Stimulated activated CD8-positive, alpha-beta memory T cell treated with anti-CD3 and anti-CD28 coated beads, Interleukin-4, amount 100 ng/mL, for 4 hours (primary cell): ENCODE measurements around the gene NT5DC4.
"Not testable (repeated sequence)": the region's sequence is repeated elsewhere in the genome, so short reads cannot be mapped to it uniquely, and the experiment has no call there.

Source experiments
- DNase-seq, 2 donors: peaks; one replicate each; pipeline ENCODE4 v3.0.0-alpha.2; 2020; ENCODE audit warnings: low read depth in 2 of 2, low spot score in 1 of 2

NT5DC4 gene

DNA sequence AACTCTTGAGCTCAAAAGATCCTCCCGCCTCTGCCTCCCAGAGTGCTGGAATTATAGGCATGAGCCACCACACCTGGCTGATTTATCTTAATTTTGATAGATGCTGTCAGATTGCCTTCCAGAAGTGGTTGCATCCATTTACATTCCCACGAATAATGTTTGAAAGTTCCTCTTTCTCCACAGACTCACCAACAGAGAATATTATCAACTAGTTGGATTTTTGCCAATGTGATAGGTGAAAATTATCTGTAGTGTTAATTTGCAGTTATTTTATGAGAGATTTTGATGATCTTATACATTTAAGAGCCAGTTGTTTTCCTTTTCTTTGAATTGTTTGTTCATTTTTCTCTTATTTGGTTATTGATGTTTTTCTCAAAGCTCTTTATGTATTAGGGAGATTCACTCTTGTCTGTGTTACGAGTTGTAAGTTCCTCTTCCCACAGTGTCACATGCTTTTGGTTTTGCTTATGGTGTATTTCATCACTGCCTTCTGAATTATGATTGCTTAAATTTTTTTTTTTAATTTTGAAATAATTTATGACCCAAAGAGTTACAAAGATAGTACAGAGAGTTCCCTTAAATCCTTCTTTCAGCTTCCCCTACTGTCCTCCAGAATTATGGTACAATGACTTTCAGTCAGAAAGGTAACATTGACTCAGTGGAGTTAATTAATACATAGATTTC, 20.7 kb upstream of the NT5DC4 start:
- no peak for DNase-seq

DNA sequence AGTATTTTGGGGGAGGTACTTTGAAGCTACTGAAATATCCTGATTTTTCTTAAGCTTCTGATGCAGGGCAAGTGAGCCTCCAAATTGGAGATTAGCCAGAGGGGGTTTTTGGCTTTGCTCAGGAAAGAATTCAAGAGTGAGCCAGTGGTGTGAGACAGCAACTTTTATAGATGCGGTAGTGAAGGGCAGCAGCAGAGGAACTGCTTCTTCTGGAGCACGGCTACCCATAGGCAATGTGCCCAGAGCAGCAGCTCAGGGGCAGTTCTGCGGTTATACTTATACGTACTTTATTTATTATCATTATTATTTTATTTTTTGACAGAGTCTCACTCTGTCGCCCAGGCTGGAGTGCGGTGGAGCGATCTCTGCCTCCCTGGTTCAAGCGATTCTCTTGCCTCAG, 19.8 kb upstream of the NT5DC4 start:
- no peak for DNase-seq

DNA sequence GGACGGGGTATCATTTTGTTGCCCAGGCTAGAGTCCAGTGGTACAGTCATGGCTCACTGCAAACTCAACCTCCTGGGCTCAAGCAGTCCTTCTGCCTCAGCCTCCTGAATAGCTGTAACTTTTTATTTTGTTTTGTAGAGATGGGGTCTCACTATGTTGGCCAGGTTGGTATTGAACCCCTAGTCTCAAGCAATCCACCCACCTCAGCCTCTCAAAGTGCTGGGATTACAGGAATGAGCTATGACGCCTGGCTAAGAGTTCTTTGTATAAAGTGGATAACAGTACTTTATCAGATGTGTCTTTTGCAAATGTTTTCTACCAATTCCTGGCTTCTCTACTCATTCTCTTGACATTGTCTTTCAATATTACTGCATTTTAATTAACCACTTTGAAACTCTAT, 17.1 kb upstream of the NT5DC4 start:
- no peak for DNase-seq

- no peak for DNase-seq
Measured at GRCh38 chr2:112705575-112705974, 15.2 kb upstream of the NT5DC4 start.

- DNase-seq = no peak
Measured at GRCh38 chr2:112706170-112706664, 14.6 kb upstream of the NT5DC4 start.

GRCh38 chr2:112706947-112707346, 13.9 kb upstream of the NT5DC4 start:
- DNase-seq = not testable (repeated sequence)

DNA sequence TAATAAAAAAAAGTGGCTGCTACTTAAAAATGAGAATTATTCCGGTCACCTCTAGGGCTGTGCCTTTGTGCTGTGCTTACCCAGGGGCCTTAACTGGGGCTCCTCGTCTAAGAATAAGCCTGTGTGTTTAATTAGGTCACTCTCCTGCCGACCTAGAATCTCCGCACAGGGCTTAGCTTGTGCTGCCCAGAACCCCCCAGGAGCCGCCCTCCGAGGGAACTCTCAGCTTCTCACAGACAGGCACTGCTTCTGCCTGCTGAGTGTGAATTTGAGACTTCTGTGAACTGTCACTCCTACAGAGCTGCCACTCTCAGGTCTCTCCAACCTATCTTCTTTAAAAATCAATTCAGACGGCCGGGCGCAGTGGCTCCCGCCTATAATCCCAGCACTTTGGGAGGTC, 11.9 kb upstream of the NT5DC4 start:
- DNase-seq = no peak

DNA sequence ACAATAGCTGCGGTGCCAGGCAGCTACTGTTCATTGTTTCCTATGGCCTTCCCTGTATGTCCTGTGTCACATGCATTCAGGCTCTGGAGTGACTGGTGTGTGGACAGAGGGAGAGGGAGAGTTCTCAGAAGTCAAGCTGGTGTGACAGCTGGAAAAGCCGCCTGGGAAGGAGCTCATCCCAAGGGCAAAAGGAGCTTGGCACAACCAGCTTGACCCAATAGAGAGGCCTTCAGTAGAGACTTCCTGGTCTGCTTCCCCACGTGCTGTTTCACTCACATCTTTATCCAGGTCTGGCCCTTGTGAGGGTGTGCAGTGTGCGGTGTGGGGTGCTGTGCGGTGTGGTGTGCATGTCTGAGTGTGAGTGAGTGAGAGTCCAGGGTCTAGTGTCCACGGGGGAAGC, 11.1 kb upstream of the NT5DC4 start:
- DNase-seq = no peak

GRCh38 chr2:112710956-112711750, 9.7 kb upstream of the NT5DC4 start:
- no peak for DNase-seq

GRCh38 chr2:112712465-112712864, 8.4 kb upstream of the NT5DC4 start:
- DNase-seq = no peak

DNA sequence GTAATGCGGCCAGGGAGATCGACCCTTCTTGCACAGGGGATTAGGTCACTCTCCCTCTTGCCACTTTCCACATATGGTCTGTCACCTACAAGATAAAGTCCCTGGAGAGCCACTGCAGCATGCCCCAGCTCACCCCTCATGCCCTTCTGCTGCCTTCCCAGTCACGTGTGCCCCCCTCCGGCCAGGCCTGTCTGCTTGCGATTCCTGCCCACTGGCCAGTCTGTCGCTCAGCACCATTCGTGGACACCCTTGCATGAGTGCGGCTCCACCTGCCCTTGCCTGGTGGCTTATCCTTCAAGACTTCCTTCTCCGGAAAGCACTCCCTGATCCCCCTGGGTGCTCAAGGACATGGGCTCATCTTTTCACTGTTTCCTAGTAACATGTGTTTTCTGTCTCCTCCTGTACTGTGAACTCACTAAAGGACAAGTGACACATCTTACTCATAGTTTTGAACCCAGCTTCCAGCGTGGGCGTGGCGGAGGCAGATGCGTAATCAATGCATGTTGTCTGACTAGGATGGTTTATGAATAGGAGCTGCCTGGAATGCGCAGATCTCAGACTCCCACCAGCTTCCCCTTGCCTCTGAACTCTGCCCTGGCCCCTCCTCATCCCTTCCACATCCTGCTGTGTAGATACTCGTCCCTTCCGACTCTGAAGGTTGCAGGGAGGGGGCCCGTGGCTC, 7.8 kb upstream of the NT5DC4 start:
- no peak for DNase-seq

- no peak for DNase-seq
Measured at GRCh38 chr2:112713585-112713925, 7.3 kb upstream of the NT5DC4 start.

- DNase-seq = no peak
Measured at GRCh38 chr2:112713926-112714325, 6.9 kb upstream of the NT5DC4 start.

- DNase-seq = no peak
Measured at GRCh38 chr2:112714331-112714730, 6.5 kb upstream of the NT5DC4 start.

DNA sequence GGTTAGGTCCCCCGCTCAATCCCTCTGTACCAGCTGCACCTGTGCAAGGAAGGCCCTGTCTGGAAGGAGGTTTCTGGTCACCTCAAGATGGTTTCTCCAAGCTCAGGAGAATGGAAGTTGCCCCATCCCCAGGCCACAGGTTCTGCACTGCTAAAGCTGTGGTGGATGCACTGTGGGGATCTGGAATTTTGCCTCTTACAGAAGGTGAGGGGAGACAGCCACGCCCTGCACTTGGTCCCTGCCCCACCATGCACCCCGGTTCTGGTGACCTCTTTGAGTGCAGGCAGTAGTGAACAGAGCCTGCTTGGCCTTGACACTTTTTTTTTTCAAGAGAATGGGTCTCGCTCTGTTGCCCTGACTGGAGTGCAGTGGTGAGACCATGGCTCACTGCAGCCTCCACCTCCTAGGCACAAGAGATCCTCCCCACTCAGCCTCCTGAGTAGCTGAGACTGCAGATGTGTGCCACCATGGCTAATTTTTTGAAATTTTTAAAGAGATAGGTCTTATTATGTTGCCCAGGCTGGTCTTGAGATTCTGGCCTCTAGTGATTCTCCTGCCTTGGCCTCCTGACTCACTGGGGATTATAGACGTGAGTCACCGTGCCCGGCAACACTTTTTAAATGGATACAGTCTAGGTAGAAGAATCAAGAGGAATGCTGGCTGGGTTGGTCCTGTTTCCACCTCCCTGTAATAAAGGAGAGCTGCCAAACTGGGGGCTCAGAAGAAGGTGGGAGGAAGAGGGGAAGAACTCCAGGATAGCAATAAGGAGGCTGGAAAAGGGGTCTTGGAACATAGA, 5.8 kb upstream of the NT5DC4 start:
- DNase-seq = no peak

GRCh38 chr2:112716094-112716493, 4.7 kb upstream of the NT5DC4 start:
- not testable (repeated sequence) for DNase-seq

DNA sequence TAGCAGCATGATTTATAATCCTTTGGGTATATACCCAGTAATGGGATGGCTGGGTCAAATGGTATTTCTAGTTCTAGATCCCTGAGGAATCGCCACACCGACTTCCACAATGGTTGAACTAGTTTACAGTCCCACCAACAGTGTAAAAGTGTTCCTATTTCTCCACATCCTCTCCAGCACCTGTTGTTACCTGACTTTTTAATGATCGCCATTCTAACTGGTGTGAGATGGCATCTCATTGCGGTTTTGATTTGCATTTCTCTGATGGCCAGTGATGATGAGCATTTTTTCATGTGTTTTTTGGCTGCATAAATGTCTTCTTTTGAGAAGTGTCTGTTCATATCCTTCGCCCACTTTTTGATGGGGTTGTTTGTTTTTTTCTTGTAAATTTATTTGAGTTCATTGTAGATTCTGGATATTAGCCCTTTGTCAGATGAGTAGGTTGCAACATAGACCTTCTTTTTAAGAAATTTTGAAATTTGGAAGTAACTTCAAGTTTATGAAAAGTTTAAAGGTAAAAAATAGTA, 3.9 kb upstream of the NT5DC4 start:
- not testable (repeated sequence) for DNase-seq

GRCh38 chr2:112718863-112719370, 1.9 kb upstream of the NT5DC4 start:
- DNase-seq = no peak

DNA sequence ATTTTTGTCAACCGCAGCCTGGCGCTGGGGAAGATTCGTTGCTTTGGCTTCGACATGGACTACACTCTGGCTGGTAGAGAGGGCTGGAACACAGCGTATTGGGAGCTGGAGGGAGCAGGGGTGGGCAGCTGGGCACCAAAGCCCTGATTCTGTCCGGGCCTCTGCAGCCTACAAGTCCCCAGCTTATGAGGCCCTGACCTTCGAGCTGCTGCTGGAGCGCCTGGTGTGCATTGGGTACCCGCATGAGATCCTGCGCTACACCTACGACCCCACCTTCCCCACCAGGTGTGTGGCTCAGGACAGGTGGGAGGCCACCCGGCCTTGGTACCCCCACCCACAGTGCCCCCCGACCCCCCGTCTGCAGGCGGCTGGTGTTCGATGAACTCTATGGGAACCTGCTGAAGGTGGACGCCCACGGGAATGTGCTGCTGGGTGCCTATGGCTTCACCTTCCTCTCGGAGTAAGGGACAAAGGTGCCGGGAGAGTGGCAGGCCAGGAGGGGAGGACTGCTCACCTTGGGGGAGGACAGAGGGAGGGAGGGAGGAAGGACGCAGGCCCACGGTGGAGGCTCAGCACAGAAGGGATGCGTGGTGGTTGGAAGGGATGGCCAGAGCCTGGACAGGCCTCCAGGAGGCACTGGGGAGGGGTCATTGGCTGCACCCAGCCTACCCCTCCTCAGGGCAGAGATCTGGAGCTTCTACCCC, 1.2 kb downstream of the NT5DC4 start:
- no peak for DNase-seq
